Measurements from ENCODE around the gene RELN. TPM values are rescaled to one million over a fixed set of nuclear protein-coding genes. Genes with fewer than 3 reads are reported as not detected.

RELN gene
- total and polyA plus RNA-seq, 10 of the 15 experiments (the other 5 are each of a cell fraction or from before 2014, with no cell fraction given), result 0.11 to 0.21 TPM; not detected in 8

DNA sequence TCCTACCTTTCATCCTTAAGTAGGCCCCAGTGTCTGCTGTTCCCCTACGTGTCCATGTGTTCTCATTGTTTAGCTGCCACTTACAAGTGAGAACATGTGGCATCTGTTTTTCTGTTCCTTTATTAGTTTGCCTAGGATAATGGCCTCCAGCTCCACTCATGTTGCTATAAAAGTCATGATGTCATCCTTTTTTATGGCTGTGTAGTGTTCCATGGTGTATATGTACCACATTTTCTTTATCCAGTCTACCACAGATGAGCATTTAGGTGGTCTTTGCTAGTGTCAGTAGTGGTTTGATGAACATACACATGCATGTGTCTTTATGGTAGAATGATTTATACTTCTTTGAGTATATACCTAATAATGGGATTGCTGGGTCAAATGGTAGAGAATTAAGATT, 397.3 kb downstream of the RELN start (continued):
- TF ChIP-seq, protein P1, sequence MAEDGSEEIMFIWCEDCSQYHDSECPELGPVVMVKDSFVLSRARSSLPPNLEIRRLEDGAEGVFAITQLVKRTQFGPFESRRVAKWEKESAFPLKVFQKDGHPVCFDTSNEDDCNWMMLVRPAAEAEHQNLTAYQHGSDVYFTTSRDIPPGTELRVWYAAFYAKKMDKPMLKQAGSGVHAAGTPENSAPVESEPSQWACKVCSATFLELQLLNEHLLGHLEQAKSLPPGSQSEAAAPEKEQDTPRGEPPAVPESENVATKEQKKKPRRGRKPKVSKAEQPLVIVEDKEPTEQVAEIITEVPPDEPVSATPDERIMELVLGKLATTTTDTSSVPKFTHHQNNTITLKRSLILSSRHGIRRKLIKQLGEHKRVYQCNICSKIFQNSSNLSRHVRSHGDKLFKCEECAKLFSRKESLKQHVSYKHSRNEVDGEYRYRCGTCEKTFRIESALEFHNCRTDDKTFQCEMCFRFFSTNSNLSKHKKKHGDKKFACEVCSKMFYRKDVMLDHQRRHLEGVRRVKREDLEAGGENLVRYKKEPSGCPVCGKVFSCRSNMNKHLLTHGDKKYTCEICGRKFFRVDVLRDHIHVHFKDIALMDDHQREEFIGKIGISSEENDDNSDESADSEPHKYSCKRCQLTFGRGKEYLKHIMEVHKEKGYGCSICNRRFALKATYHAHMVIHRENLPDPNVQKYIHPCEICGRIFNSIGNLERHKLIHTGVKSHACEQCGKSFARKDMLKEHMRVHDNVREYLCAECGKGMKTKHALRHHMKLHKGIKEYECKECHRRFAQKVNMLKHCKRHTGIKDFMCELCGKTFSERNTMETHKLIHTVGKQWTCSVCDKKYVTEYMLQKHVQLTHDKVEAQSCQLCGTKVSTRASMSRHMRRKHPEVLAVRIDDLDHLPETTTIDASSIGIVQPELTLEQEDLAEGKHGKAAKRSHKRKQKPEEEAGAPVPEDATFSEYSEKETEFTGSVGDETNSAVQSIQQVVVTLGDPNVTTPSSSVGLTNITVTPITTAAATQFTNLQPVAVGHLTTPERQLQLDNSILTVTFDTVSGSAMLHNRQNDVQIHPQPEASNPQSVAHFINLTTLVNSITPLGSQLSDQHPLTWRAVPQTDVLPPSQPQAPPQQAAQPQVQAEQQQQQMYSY (CRISPR knock-in tag; IDR thresholded peaks at IDR 0.05), result no peak
- TF ChIP-seq RFX5 (IDR thresholded peaks at IDR 0.05; ENCODE audit: low read depth, low read length) (no peak), KLF5 (IDR thresholded peaks at IDR 0.05; ENCODE audit: partially characterized antibody) (no peak)

DNA sequence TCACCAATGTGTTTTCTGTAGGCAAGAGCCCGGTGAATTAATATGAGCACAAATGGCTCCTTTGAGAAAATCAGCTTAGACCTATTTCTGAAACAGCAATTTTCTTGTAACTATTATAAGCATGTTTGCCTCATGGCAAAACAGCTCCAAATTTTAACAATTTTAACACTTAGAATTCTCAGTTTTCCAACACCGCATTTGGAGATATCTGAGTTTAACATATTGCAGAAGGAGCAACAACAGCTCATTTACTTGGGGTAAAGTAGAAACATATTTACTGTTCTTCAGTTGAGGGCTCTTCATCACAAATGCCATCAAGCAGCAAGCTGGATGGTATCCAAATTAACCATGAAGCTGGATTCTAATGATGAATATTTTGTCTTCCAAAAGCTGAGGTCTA, 409.4 kb downstream of the RELN start:
- no peaks in the 10 kb centered on the region for H3K79me2 ChIP-seq (ENCODE audit: control insufficient read depth, insufficient read depth, low read length)
- H3K4me1 ChIP-seq (ENCODE audit: control insufficient read depth, insufficient read depth, low read length), result no peaks in the 10 kb centered on the region
- no peak for FAIRE-seq
- H3K27me3 ChIP-seq (replicated peaks in 1 of 2; ENCODE audit: control insufficient read depth in 2 of 2, insufficient read depth in 2 of 2, low read length in 1 of 2), result no peaks in the 10 kb centered on the region; a peak in 1 of 4 replicates
- in situ Hi-C loops (cut with MboI), result no loop called here
- DNase-seq (ENCODE audit: low read depth, low spot score), result no peak
- H3K9ac ChIP-seq (ENCODE audit: control insufficient read depth, insufficient read depth, low read length), result no peak overlapping the region
- H4K20me1 ChIP-seq (ENCODE audit: control insufficient read depth, insufficient read depth), result no peaks in the 10 kb centered on the region
- CTCF ChIA-PET, result interaction anchor here (1.6 kb wide), 1 partner anchor 672 kb away, joined by 3 read pairs; no protein-coding TSS in a partner anchor
- no peaks in the 10 kb centered on the region for H3K9me3 ChIP-seq (replicated peaks; ENCODE audit: control insufficient read depth, insufficient read depth, low read length)
- no peak for ATAC-seq
- intact Hi-C loops (cut with micrococcal nuclease; ENCODE audit: unreplicated experiment), result no loop called here
- RAD21 ChIA-PET (ENCODE audit: unreplicated experiment), result no interaction called here
- no peak overlapping the region for H2AFZ ChIP-seq (ENCODE audit: control insufficient read depth, low read depth, low read length)
- POLR2A ChIA-PET, result no interaction called here
- no peak overlapping the region for H3K27ac ChIP-seq (ENCODE audit: control insufficient read depth, insufficient read depth)
- no peak overlapping the region for H3K4me2 ChIP-seq (ENCODE audit: control insufficient read depth, insufficient read depth)
- TF ChIP-seq MYB (IDR thresholded peaks at IDR 0.05; ENCODE audit: borderline replicate concordance, low read depth, low read length) (no peak), SPI1 (IDR thresholded peaks at IDR 0.05; ENCODE audit: borderline replicate concordance, insufficient read depth, low read depth, low read length) (no peak), ZNF217 (IDR thresholded peaks at IDR 0.05) (no peak), ZNF622 (IDR thresholded peaks at IDR 0.05) (no peak), IKZF2 (IDR thresholded peaks at IDR 0.05) (no peak), RAD21 (IDR thresholded peaks at IDR 0.05; ENCODE audit: insufficient read depth, low read depth, low read length) (no peak)
- H3K36me3 ChIP-seq (ENCODE audit: control insufficient read depth in 2 of 2, insufficient read depth in 2 of 2, low read length in 1 of 2), result no peaks in the 10 kb centered on the region
- SMC1A ChIA-PET (ENCODE audit: uncharacterized antibody, unreplicated experiment), result no interaction called here
- 55% methylated on average over 2 of the region's 2 CpGs for WGBS (ENCODE audit: insufficient coverage, insufficient replicate concordance, low lambda C conversion rate, missing lambda C conversion rate)
- BruUV-seq (replicated peaks), result no TSS peak
- no peak overlapping the region for H3K4me3 ChIP-seq

Measured in GM12878 (cell line).